RWPE2 (cell line): ENCODE data around the gene HILPDA.

Experiments used
- ATAC-seq: fragments of 200-7000 bp; cut with Tn5 transposase; 3 replicates; pipeline ENCODE4 v1.9.1; 2021; ENCODE audit warnings: low read depth
- DNase-seq: peaks from one replicate; pipeline ENCODE4 v3.0.0-alpha.2; 2020; ENCODE audit warnings: low spot score
- H3K27ac ChIP-seq: fragments of 450-650 bp; 2 replicates; pipeline ENCODE4 v1.5.1; 2017; ENCODE audit warnings: mild to moderate bottlenecking; ENCODE audit not compliant: poor library complexity, severe bottlenecking
- H3K27me3 ChIP-seq: fragments of 250-450 bp; sonication (Bioruptor Pico); 2 replicates; pipeline ENCODE4 v1.5.1; 2021; ENCODE audit warnings: mild to moderate bottlenecking, moderate library complexity; ENCODE audit not compliant: insufficient read depth, poor library complexity, severe bottlenecking
- H3K36me3 ChIP-seq: fragments of 250-450 bp; sonication (Bioruptor Pico); 2 replicates; pipeline ENCODE4 v1.5.1; 2020; ENCODE audit warnings: low read depth, mild to moderate bottlenecking, moderate library complexity
- H3K4me1 ChIP-seq: fragments of 250-450 bp; sonication (Bioruptor Pico); 2 replicates; pipeline ENCODE4 v1.5.1; 2021; ENCODE audit warnings: mild to moderate bottlenecking, moderate library complexity; ENCODE audit not compliant: insufficient read depth, poor library complexity, severe bottlenecking
- H3K4me3 ChIP-seq: fragments of 250-450 bp; sonication (Bioruptor Pico); 2 replicates; pipeline ENCODE4 v1.5.1; 2021; ENCODE audit warnings: mild to moderate bottlenecking, moderate library complexity; ENCODE audit not compliant: severe bottlenecking
- H3K9me3 ChIP-seq: fragments of 250-450 bp; sonication (Bioruptor Pico); 2 replicates; pipeline ENCODE4 v1.5.1; 2021; ENCODE audit warnings: mild to moderate bottlenecking, moderate library complexity; ENCODE audit not compliant: severe bottlenecking
- TF ChIP-seq, protein P1 (sequence below): fragments of 450-650 bp; IDR thresholded peaks from one replicate; pipeline ENCODE4 v1.5.1; 2017; ENCODE audit warnings: mild to moderate bottlenecking, moderate library complexity; ENCODE audit not compliant: poor library complexity, severe bottlenecking

The HILPDA gene

DNA sequence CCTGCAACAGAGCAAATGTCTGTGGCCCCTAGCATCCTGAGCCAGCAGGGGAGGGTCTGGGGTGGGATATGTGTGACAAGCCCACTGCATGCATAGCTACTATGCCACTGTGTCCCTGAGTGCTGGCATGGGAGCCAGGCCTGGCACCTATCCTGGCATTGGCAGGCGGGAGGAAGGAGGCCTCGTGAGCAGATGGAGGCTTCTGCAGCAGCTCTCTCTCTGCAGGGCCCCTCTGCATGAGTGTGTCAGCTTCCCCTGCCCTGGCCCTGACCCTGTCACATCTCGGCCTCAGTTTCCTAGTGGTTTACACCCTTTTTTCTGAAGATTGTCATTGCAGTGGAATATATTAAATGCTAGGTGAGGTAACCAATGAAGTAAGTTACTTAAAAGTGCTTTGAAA lies 32.8 kb upstream of the HILPDA start:
- H3K4me3 ChIP-seq: no peak overlapping the region
- no peaks in the 10 kb centered on the region for H3K36me3 ChIP-seq
- H3K4me1 ChIP-seq: no peaks in the 10 kb centered on the region
- H3K27ac ChIP-seq: no peak overlapping the region
- no peaks in the 10 kb centered on the region for H3K27me3 ChIP-seq
- H3K9me3 ChIP-seq: no peaks in the 10 kb centered on the region
- TF ChIP-seq, protein P1, sequence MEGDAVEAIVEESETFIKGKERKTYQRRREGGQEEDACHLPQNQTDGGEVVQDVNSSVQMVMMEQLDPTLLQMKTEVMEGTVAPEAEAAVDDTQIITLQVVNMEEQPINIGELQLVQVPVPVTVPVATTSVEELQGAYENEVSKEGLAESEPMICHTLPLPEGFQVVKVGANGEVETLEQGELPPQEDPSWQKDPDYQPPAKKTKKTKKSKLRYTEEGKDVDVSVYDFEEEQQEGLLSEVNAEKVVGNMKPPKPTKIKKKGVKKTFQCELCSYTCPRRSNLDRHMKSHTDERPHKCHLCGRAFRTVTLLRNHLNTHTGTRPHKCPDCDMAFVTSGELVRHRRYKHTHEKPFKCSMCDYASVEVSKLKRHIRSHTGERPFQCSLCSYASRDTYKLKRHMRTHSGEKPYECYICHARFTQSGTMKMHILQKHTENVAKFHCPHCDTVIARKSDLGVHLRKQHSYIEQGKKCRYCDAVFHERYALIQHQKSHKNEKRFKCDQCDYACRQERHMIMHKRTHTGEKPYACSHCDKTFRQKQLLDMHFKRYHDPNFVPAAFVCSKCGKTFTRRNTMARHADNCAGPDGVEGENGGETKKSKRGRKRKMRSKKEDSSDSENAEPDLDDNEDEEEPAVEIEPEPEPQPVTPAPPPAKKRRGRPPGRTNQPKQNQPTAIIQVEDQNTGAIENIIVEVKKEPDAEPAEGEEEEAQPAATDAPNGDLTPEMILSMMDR: no peak
- DNase-seq (no peak), ATAC-seq (no peak)

DNA sequence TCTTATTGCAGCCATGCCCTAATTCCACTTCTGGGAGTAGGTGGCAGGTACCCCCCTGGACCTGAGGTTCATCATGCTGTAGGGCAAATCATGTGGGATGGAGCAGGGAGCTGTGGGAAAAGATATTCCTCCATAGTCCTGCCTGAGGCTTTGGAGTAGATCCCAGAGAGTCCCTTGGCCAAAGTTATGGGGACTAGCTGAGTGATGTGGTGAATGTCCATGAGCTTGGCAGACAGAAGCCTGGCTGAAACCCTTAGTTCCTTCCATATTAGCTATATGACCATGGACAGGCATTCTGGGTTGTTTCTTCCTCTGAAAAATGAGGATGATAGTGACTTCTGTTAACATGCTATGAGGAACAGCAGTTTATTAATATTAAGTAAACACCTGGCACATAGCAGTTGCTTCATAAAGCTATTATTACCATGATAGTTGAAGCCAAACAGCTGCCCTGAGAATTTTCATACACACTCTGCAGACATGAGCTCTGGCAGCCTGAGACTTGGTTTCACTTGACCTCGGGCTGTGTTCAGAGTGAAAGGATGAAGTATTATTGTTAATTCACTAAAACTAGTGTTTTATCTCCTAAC lies 30.9 kb upstream of the HILPDA start:
- ATAC-seq (no peak), DNase-seq (no peak)
- H3K9me3 ChIP-seq: no peaks in the 10 kb centered on the region
- H3K27me3 ChIP-seq: no peaks in the 10 kb centered on the region
- H3K4me3 ChIP-seq: no peak overlapping the region
- TF ChIP-seq, protein P1: no peak
- no peak overlapping the region for H3K27ac ChIP-seq
- H3K4me1 ChIP-seq: no peaks in the 10 kb centered on the region
- no peaks in the 10 kb centered on the region for H3K36me3 ChIP-seq

DNA sequence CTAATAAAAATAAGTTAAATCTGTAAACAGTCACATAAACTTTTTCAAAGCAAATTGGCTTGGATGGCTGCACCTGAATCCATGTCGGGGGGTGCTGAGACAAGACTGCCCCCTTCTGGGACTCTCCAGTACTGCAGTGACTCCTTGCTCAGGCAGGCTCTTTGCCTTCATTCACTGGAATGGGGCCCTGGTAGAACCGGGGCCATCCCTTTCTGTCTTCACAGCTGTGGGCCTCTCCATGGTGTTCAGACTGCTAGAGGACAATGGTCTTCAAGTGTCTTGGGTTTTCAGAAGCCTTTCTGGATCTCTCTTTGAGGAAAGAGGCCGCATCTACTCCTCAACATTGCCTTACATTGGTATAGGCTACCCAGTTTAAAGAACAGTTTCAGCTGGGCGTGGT lies 29.8 kb upstream of the HILPDA start:
- H3K27me3 ChIP-seq: no peaks in the 10 kb centered on the region
- H3K36me3 ChIP-seq: no peaks in the 10 kb centered on the region
- H3K4me1 ChIP-seq: no peaks in the 10 kb centered on the region
- H3K4me3 ChIP-seq: no peak overlapping the region
- no peak for DNase-seq
- ATAC-seq: peak; percentile 54
- H3K27ac ChIP-seq: no peak overlapping the region
- TF ChIP-seq, protein P1: peak; percentile 90
- H3K9me3 ChIP-seq: no peaks in the 10 kb centered on the region

DNA sequence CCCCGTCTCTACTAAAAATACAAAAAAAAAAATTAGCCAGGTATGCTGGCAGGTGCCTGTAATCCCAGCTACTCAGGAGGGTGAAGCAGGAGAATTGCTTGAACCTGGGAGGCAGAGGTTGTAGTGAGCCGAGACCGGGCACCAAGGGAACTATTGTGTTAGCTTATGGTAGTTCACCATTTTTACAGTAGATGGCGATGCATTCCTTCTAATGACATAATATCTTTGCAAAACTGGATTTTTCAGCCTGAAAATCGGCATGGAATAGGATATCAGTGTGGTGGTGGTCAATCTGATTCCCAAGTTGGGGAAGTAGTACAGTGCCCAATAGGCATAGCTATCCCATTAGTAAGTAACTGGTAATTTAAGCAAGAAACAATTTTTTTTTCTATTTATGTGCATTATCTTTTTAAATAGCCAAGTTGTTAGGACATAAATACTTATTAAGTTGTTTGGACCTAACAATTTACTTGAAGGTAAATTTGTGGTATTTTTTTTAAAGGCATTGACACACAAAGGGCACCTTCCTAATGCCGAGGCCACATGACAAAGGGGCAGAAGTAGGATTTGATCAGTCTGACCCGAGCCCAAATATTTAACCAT lies 28.3 kb upstream of the HILPDA start:
- Histone ChIP-seq H3K27me3 (no peaks in the 10 kb centered on the region), H3K27ac (no peak overlapping the region), H3K36me3 (no peaks in the 10 kb centered on the region), H3K4me3 (no peak overlapping the region), H3K9me3 (no peaks in the 10 kb centered on the region), H3K4me1 (no peaks in the 10 kb centered on the region)
- no peak for DNase-seq
- peak; percentile 51; the same call in 2 of the 3 replicates for ATAC-seq
- TF ChIP-seq, protein P1: peak; percentile 84

DNA sequence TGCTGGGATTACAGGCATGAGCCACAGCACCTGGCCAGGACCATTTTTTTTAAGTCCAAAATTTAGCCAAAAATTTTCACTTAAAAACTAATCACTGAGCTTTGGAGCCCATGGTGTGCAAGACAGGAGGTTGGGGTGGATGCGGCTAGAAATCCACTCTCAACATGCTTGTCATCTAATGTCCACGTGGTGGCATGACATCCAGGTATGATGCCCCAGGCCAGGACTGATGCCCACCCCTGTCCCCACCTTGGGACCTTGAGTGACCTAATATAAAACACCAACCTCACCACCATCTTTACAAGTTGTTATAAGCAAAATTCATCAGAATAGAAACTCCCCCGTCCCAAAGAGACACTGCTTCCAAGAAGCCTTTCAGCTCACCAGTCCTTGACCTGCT lies 25.5 kb upstream of the HILPDA start:
- TF ChIP-seq, protein P1: no peak
- no peak overlapping the region for H3K4me3 ChIP-seq
- H3K9me3 ChIP-seq: no peaks in the 10 kb centered on the region
- no peaks in the 10 kb centered on the region for H3K27me3 ChIP-seq
- DNase-seq (no peak), ATAC-seq (no peak)
- no peaks in the 10 kb centered on the region for H3K36me3 ChIP-seq
- no peak overlapping the region for H3K27ac ChIP-seq
- no peaks in the 10 kb centered on the region for H3K4me1 ChIP-seq
